ENCODE results near the gene KRTAP5-3.

DNA sequence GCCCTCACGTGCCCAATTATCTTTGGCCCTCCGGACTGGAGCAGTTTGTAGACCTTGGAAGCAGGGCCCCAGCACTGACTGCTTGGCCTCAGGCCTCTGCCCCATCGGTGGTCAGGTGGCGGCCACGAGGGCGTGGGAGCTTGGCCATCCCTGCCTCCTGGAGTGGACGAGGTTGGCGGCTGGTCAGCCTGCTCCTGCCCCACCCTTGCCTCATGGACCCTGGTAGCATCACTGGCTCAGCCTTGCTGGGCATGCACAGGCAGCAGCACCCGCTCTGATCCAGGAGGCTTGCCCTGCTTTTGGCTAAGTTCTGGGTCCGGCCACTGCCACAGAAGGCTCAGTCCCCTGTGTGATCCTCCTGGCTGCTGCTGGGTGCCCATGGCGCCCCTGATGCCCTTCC lies 4.1 kb downstream of the KRTAP5-3 start:
- TF ChIP-seq, protein P1, sequence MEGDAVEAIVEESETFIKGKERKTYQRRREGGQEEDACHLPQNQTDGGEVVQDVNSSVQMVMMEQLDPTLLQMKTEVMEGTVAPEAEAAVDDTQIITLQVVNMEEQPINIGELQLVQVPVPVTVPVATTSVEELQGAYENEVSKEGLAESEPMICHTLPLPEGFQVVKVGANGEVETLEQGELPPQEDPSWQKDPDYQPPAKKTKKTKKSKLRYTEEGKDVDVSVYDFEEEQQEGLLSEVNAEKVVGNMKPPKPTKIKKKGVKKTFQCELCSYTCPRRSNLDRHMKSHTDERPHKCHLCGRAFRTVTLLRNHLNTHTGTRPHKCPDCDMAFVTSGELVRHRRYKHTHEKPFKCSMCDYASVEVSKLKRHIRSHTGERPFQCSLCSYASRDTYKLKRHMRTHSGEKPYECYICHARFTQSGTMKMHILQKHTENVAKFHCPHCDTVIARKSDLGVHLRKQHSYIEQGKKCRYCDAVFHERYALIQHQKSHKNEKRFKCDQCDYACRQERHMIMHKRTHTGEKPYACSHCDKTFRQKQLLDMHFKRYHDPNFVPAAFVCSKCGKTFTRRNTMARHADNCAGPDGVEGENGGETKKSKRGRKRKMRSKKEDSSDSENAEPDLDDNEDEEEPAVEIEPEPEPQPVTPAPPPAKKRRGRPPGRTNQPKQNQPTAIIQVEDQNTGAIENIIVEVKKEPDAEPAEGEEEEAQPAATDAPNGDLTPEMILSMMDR (conservative IDR thresholded peaks at IDR 0.05) = no peak
- no peak for TF ChIP-seq ZFX (IDR thresholded peaks at IDR 0.05)
